K562 (cell line): ENCODE measurements around the gene CASP7. TPM values are rescaled to one million over a fixed set of nuclear protein-coding genes. Genes with fewer than 3 reads are reported as not detected.

Experiments used
- ATAC-seq: fragments of 200-7000 bp; cut with Tn5 transposase; 3 replicates; pipeline ENCODE4 v1.9.1; 2020; ENCODE audit warnings: moderate library complexity
- BruUV-seq: library from RNA; stranded (reverse); fragments of 400-500 nt; replicated peaks from 2 replicates; lab custom pipeline; 2021; lab: Mats Ljungman, UMichigan
- CTCF ChIA-PET: fragments of 300-600 bp; formaldehyde crosslinking; extraction: SDS; loops from one replicate; lab custom pipeline; 2021; ENCODE audit warnings: low intra/inter-chr PET ratio; lab: Yijun Ruan, JAX
- POLR2A ChIA-PET: fragments of 300-600, 350-650 bp; sonication (Branson Sonifier 250); formaldehyde crosslinking; extraction: SDS; loops from one replicate; lab custom pipeline; 2021; ENCODE audit warnings: antibody characterized with exemption, inconsistent platforms; lab: Yijun Ruan, JAX
- DNase-seq, 4 experiments: peaks; one replicate each; pipeline versions ENCODE4 v3.0.0 to v3.0.0-alpha.2; 2011 to 2018; ENCODE audit warnings: low spot score in 3 of 4, mixed read lengths in 3 of 4; ENCODE audit errors: extremely low read depth in 1 of 4
- FAIRE-seq: peaks from 2 replicates; lab custom pipeline; 2011; peaks lifted over from hg19 to GRCh38; lab: Jason Lieb, UNC
- H2AFZ ChIP-seq: 2 replicates; pipeline ENCODE4 v1.6.0; 2011; ENCODE audit warnings: low read depth, low read length, control low read depth, inconsistent platforms
- H3K27ac ChIP-seq: fragments of 200-600 bp; 3 replicates; pipeline ENCODE4 v1.8.0; 2011; ENCODE audit warnings: low read depth, mild to moderate bottlenecking, control low read depth, inconsistent platforms, low read length, moderate library complexity, mixed read lengths; ENCODE audit errors: extremely low read depth
- H3K27me3 ChIP-seq, 2 experiments: fragments of 300-600 bp in 1 of 2; 2 replicates in 1 of 2; 3 replicates in 1 of 2; pipeline versions ENCODE4 v1.6.0 to v1.8.0; 2011; ENCODE audit warnings: inconsistent platforms in 2 of 2, low read length in 2 of 2, mild to moderate bottlenecking in 1 of 2, mixed read lengths in 1 of 2, moderate library complexity in 1 of 2; ENCODE audit not compliant: control insufficient read depth in 2 of 2, insufficient read depth in 2 of 2
- H3K36me3 ChIP-seq: fragments of 300-600 bp; 3 replicates; pipeline ENCODE4 v1.8.0; 2011; ENCODE audit warnings: mild to moderate bottlenecking, low read length, inconsistent platforms; ENCODE audit not compliant: control insufficient read depth, insufficient read depth
- H3K4me1 ChIP-seq, 2 experiments: fragments of 200-600 bp in 1 of 2; replicated peaks in 1 of 2; 2 replicates in 1 of 2; 3 replicates in 1 of 2; pipeline versions ENCODE4 v1.5.1 to v1.8.0; 2011; ENCODE audit warnings: inconsistent platforms in 2 of 2, low read length in 2 of 2, mild to moderate bottlenecking in 1 of 2, mixed read lengths in 1 of 2, moderate library complexity in 1 of 2; ENCODE audit not compliant: control insufficient read depth in 2 of 2, insufficient read depth in 2 of 2
- H3K4me2 ChIP-seq: 2 replicates; pipeline ENCODE4 v1.6.1; 2011; ENCODE audit warnings: low read length, control low read depth, inconsistent platforms, mixed read lengths; ENCODE audit not compliant: insufficient read depth
- H3K4me3 ChIP-seq: fragments of 200-600 bp; sonication (generic), shearing (Covaris generic); 2 replicates; pipeline ENCODE4 v1.5.1; 2016; ENCODE audit warnings: control low read depth, inconsistent platforms
- H3K79me2 ChIP-seq: fragments of 200-600 bp; 3 replicates; pipeline ENCODE4 v1.8.0; 2011; ENCODE audit warnings: low read length, inconsistent platforms; ENCODE audit not compliant: control insufficient read depth, insufficient read depth
- H3K9ac ChIP-seq, 2 experiments: 2 replicates each; pipeline versions ENCODE4 v1.6.0 to v1.6.1; 2011; ENCODE audit warnings: low read depth in 2 of 2, low read length in 2 of 2, control low read depth in 1 of 2, inconsistent platforms in 1 of 2, mild to moderate bottlenecking in 1 of 2, mixed read lengths in 1 of 2; ENCODE audit not compliant: insufficient read depth in 1 of 2
- H3K9me1 ChIP-seq: one replicate; pipeline ENCODE4 v1.6.0; 2011; ENCODE audit warnings: inconsistent platforms, mild to moderate bottlenecking, low read length, moderate library complexity; ENCODE audit not compliant: control insufficient read depth, insufficient read depth
- H3K9me3 ChIP-seq: replicated peaks from 2 replicates; pipeline ENCODE4 v1.5.1; 2011; ENCODE audit warnings: low read depth, low read length, inconsistent platforms; ENCODE audit not compliant: control insufficient read depth, insufficient read depth
- H4K20me1 ChIP-seq: replicated peaks from 2 replicates; pipeline ENCODE4 v1.6.1; 2011; ENCODE audit warnings: low read length, inconsistent platforms, mixed read lengths; ENCODE audit not compliant: control insufficient read depth, insufficient read depth
- AFF1 ChIP-seq, 2 experiments: fragments of 450-650 bp; IDR thresholded peaks; 2 replicates each; pipeline ENCODE4 v1.6.1; 2018; ENCODE audit warnings: mild to moderate bottlenecking in 2 of 2, low read depth in 1 of 2; ENCODE audit not compliant: partially characterized antibody in 2 of 2
- CEBPG ChIP-seq, 3 experiments: fragments of 200-800 bp in 1 of 3; sonication (Bioruptor generic) in 1 of 3; sonication (generic) in 1 of 3; formaldehyde crosslinking in 1 of 3; IDR thresholded peaks in 2 of 3; conservative IDR thresholded peaks in 1 of 3; 2 replicates each; pipeline versions ENCODE4 v1.6.1 to v1.8.0; 2016 to 2022; ENCODE audit warnings: missing compliant biosample characterization in 2 of 3, missing genetic modification characterization in 2 of 3, mild to moderate bottlenecking in 1 of 3, missing genetic modification reagents in 1 of 3
- NR0B1 ChIP-seq: fragments of 450-650 bp; IDR thresholded peaks from one replicate; pipeline ENCODE4 v1.6.1; 2018; ENCODE audit warnings: mild to moderate bottlenecking, moderate library complexity; ENCODE audit not compliant: partially characterized antibody
- PATZ1 ChIP-seq: fragments of 250-450 bp; sonication (Bioruptor Pico); IDR thresholded peaks from 2 replicates; pipeline ENCODE4 v1.5.0; 2020; ENCODE audit warnings: mild to moderate bottlenecking, borderline replicate concordance
- SAFB ChIP-seq: fragments of 200-400 bp; formaldehyde crosslinking; IDR thresholded peaks from 2 replicates; pipeline ENCODE4 v1.6.1; 2017; ENCODE audit warnings: low read depth, low read length, borderline replicate concordance
- UBTF ChIP-seq, 2 experiments: IDR thresholded peaks; 2 replicates each; pipeline ENCODE4 v1.6.1; 2012; ENCODE audit warnings: improper control_type of control experiment in 2 of 2, low read depth in 2 of 2, low read length in 2 of 2, borderline replicate concordance in 1 of 2
- ZC3H4 ChIP-seq: sonication (generic); formaldehyde crosslinking; IDR thresholded peaks from 2 replicates; pipeline ENCODE4 v1.9.0; 2021; ENCODE audit warnings: missing genetic modification reagents, borderline replicate concordance
- ZNF197 ChIP-seq: fragments of 200-800 bp; sonication (Bioruptor generic); IDR thresholded peaks from 2 replicates; pipeline ENCODE4 v1.6.1; 2016; ENCODE audit warnings: low read depth, missing genetic modification characterization, missing compliant biosample characterization
- ZNF232 ChIP-seq: sonication (generic); formaldehyde crosslinking; IDR thresholded peaks from 2 replicates; pipeline ENCODE4 v1.8.0; 2022; ENCODE audit warnings: mild to moderate bottlenecking, missing genetic modification reagents
- ZNF347 ChIP-seq: fragments of 450-650 bp; formaldehyde crosslinking; IDR thresholded peaks from 2 replicates; pipeline ENCODE4 v1.4.0; 2020; ENCODE audit warnings: low read depth, mild to moderate bottlenecking, moderate library complexity
- ZNF77 ChIP-seq: fragments of 250-450 bp; sonication (Bioruptor Pico); IDR thresholded peaks from 2 replicates; pipeline ENCODE4 v1.5.0; 2020
- WGBS: fragments of 100-300 bp; shearing (Covaris generic); methylation state at CpG from one replicate; pipeline ENCODE4 v1.1.6; 2016; ENCODE audit warnings: low coverage, mixed read lengths; ENCODE audit not compliant: insufficient coverage; ENCODE audit errors: missing lambda C conversion rate; 5-methylcytosine and 5-hydroxymethylcytosine counted together
- in situ Hi-C: fragments of 300-500 bp; cut with MboI; formaldehyde crosslinking; loops from 4 replicates; pipeline ENCODE4 v1.15.0; 2018; ENCODE audit warnings: inconsistent platforms, mixed read lengths
- intact Hi-C: fragments of 100-400 bp; cut with micrococcal nuclease; formaldehyde crosslinking; loops from 2 replicates; pipeline ENCODE4 v1.14.2; 2022
- polyA plus RNA-seq, 8 experiments: library from polyadenylated mRNA; depleted of rRNA in 4 of 8; stranded (reverse) in 5 of 8; unstranded in 3 of 8; fragments of >200 nt; fragmentation: Nextera tagmentation in 2 of 8; fragmentation: Illumina TruSeq in 1 of 8; extraction: Ambion mirVana in 2 of 8; extraction: Trizol in 1 of 8; gene quantifications; 2 replicates each; pipeline versions ENCODE4 v1.2.1 to v1.2.3, GENCODE V29; 2011 to 2014; ENCODE audit warnings: inconsistent platforms in 1 of 8, missing spikeins in 1 of 8
- total RNA-seq, 7 experiments: library from RNA; depleted of rRNA in 6 of 7; stranded (reverse); fragments of >200 nt in 6 of 7; fragmentation: Illumina TruSeq in 2 of 7; extraction: Trizol in 2 of 7; gene quantifications; 2 replicates each; pipeline versions ENCODE4 v1.2.1 to v1.2.3, GENCODE V29; 2011 to 2021; ENCODE audit warnings: low replicate concordance in 1 of 7

Gene CASP7
- total and polyA plus RNA-seq, 9 of the 15 experiments (the other 6 are each of a cell fraction or from before 2014, with no cell fraction given), result 2.2 to 23.3 (median 9.0) TPM

GRCh38 chr10:113695691-113696090 is 16.0 kb downstream of the CASP7 start:
- no peak overlapping the region for H3K4me2 ChIP-seq
- H3K9ac ChIP-seq, result no peak overlapping the region
- H2AFZ ChIP-seq, result no peak overlapping the region
- in situ Hi-C loops, result no loop called here
- DNase-seq (no peak), ATAC-seq (no peak), FAIRE-seq (no peak)
- ChIA-PET POLR2A (no interaction called here), CTCF (no interaction called here)
- no peaks in the 10 kb centered on the region for H3K79me2 ChIP-seq
- 11% methylated on average over 1 of the region's 1 CpG for WGBS
- no peak overlapping the region for H3K4me3 ChIP-seq
- no peaks in the 10 kb centered on the region for H3K36me3 ChIP-seq
- H3K9me3 ChIP-seq, result no peaks in the 10 kb centered on the region
- H4K20me1 ChIP-seq, result no peaks in the 10 kb centered on the region
- intact Hi-C loops, result no loop called here
- BruUV-seq, result no TSS peak
- H3K9me1 ChIP-seq, result no peaks in the 10 kb centered on the region
- no peak overlapping the region for H3K27ac ChIP-seq
- no peaks in the 10 kb centered on the region for H3K4me1 ChIP-seq
- H3K27me3 ChIP-seq, result peaks cover 0 to 5% of the 10 kb centered on the region in 2 experiments; a peak in 2 of 5 replicates
- TF ChIP-seq NR0B1 (no peak), ZC3H4 (CRISPR knock-in tag) (no peak), SAFB (no peak), ZNF77 (CRISPR knock-in tag) (no peak), PATZ1 (CRISPR knock-in tag) (no peak), AFF1 (IDR thresholded peaks at IDR 0.05; ENCODE audit: low read depth in 1 of 2, partially characterized antibody in 2 of 2) (no peak), ZNF232 (CRISPR knock-in tag) (no peak), ZNF347 (CRISPR knock-in tag) (no peak), CEBPG (CRISPR knock-in tag; IDR thresholded peaks at IDR 0.05) (no peak), CEBPG (tag; conservative IDR thresholded peaks at IDR 0.05 in 1 of 2, IDR thresholded peaks at IDR 0.05 in 1 of 2) (no peak), ZNF197 (CRISPR knock-in tag) (no peak), UBTF (IDR thresholded peaks at IDR 0.05; ENCODE audit: borderline replicate concordance in 1 of 2, low read depth in 2 of 2, low read length in 2 of 2) (no peak)
